Mucosa of rectum (tissue), 2 donors: ENCODE measurements around the gene PARD3.
"Not testable (repeated sequence)": the region's sequence is repeated elsewhere in the genome, so short reads cannot be mapped to it uniquely, and the experiment has no call there.

Source experiments
- H3K27ac ChIP-seq, 2 donors: one replicate each; pipeline ENCODE4 v1.7.0; 2013; ENCODE audit warnings: inconsistent platforms in 2 of 2, low read depth in 2 of 2, low read length in 2 of 2
- H3K27me3 ChIP-seq, 2 donors: one replicate each; pipeline ENCODE4 v1.7.0; 2013; ENCODE audit warnings: low read length in 2 of 2; ENCODE audit not compliant: control insufficient read depth in 2 of 2, insufficient read depth in 2 of 2
- H3K36me3 ChIP-seq, 2 donors: one replicate each; pipeline ENCODE4 v1.7.0; 2013; ENCODE audit warnings: low read length in 2 of 2; ENCODE audit not compliant: control insufficient read depth in 2 of 2, insufficient read depth in 2 of 2
- H3K4me1 ChIP-seq, 2 donors: one replicate each; pipeline ENCODE4 v1.7.0; 2013; ENCODE audit warnings: low read length in 2 of 2, mild to moderate bottlenecking in 1 of 2; ENCODE audit not compliant: control insufficient read depth in 2 of 2, insufficient read depth in 2 of 2
- H3K4me3 ChIP-seq, 2 donors: one replicate each; pipeline ENCODE4 v1.7.0; 2013; ENCODE audit warnings: low read length in 2 of 2
- H3K9ac ChIP-seq, 2 donors: one replicate each; pipeline ENCODE4 v1.7.0; 2013; ENCODE audit warnings: low read length in 2 of 2, low read depth in 1 of 2, mild to moderate bottlenecking in 1 of 2
- H3K9me3 ChIP-seq, 2 donors: one replicate each; pipeline ENCODE4 v1.7.0; 2013; ENCODE audit warnings: low read length in 2 of 2; ENCODE audit not compliant: control insufficient read depth in 2 of 2
- donor health status: healthy.
- donor health status: Normal muscosa, but diverticular disease.

PARD3 gene

GRCh38 chr10:34800624-34801023 is 14.5 kb downstream of the PARD3 start:
- H3K9me3 ChIP-seq, result no peaks in the 10 kb centered on the region
- no peak overlapping the region for H3K9ac ChIP-seq
- peaks cover 3 to 5% of the 10 kb centered on the region in 2 donors for H3K4me1 ChIP-seq
- H3K36me3 ChIP-seq, result no peaks in the 10 kb centered on the region
- no peak overlapping the region for H3K27ac ChIP-seq
- no peak overlapping the region for H3K4me3 ChIP-seq
- H3K27me3 ChIP-seq, result no peaks in the 10 kb centered on the region

- Histone ChIP-seq H3K4me3 (no peak overlapping the region), H3K4me1 (peaks cover 3 to 5% of the 10 kb centered on the region in 2 donors), H3K9ac (no peak overlapping the region), H3K27ac (no peak overlapping the region), H3K27me3 (no peaks in the 10 kb centered on the region), H3K36me3 (no peaks in the 10 kb centered on the region), H3K9me3 (no peaks in the 10 kb centered on the region)
These were observed 16.4 kb downstream of the PARD3 start for GRCh38 chr10:34798654-34799053.

DNA sequence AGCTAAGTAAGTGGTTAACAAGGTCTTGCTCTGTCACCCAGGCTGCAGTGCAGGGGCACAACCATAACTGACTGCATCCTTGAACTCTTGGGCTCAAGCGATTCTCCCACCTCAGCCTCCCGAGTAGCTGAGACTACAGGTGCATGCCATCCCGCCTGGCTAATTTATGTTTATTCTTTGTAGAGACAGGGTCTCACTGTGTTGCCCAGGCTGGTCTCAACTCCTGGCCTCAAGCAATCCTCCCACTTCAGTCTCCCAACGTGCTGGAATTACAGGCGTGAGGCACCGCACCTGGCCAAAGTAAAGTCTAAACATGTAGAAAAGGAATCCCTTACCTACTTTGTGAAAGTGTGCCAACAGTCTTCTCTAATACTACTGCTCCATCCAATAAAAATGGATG is 17.9 kb downstream of the PARD3 start:
- H3K36me3 ChIP-seq, result no peaks in the 10 kb centered on the region
- H3K27me3 ChIP-seq, result no peaks in the 10 kb centered on the region
- no peak overlapping the region for H3K4me3 ChIP-seq
- H3K9me3 ChIP-seq, result no peaks in the 10 kb centered on the region
- H3K4me1 ChIP-seq, result peaks cover 3 to 8% of the 10 kb centered on the region in 2 donors
- no peak overlapping the region for H3K9ac ChIP-seq
- H3K27ac ChIP-seq, result no peak overlapping the region

DNA sequence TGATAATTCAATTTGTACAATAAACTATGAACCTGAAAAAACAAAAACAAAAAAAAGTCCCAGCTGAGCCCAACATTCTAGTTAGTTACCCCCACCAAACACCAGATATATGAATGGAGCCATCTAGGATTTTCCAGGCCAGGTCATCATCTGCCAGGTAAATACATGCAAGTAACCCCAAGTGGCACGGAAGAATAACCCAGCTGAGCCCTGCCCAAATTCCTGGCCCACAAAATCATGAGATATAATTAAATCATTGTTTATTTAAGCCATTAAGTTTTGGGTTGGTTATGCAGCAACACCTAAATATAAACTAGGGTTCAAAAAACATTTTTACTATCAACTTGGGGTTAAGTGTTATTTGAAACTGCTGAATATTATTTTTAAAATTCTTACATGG is 19.0 kb downstream of the PARD3 start:
- Histone ChIP-seq H3K27me3 (no peaks in the 10 kb centered on the region), H3K9me3 (no peaks in the 10 kb centered on the region), H3K4me3 (no peak overlapping the region), H3K36me3 (no peaks in the 10 kb centered on the region), H3K4me1 (peaks cover 0 to 3% of the 10 kb centered on the region in 2 donors), H3K9ac (no peak overlapping the region), H3K27ac (no peak overlapping the region)

- Histone ChIP-seq H3K4me1 (peaks cover 2 to 5% of the 10 kb centered on the region in 2 donors), H3K27me3 (no peaks in the 10 kb centered on the region), H3K4me3 (no peak overlapping the region), H3K36me3 (no peaks in the 10 kb centered on the region), H3K27ac (no peak overlapping the region), H3K9me3 (no peaks in the 10 kb centered on the region), H3K9ac (no peak overlapping the region)
These were observed 19.8 kb downstream of the PARD3 start for GRCh38 chr10:34795334-34795733.

DNA sequence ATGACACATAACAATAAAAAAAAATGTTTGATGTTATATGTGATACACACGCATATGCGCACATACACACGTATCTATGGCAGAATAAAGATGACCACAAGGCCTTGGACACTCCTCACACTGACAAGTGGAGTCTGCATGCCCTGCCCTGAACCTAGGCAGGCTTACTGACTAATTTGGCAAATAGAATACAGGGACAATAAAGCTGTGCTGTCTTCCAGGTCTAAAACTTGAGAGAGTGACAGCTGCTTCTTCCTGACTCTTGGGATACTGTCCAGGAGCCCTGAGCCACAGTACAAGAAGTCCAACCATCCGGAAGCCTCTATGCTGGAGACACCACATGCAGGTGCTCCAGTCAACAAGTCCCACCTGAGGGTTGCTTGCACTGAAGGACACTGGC is 20.3 kb downstream of the PARD3 start:
- Histone ChIP-seq H3K4me1 (peaks cover 7 to 10% of the 10 kb centered on the region in 2 donors), H3K27me3 (no peaks in the 10 kb centered on the region), H3K9me3 (no peaks in the 10 kb centered on the region), H3K4me3 (no peak overlapping the region), H3K9ac (no peak overlapping the region), H3K27ac (no peak overlapping the region), H3K36me3 (no peaks in the 10 kb centered on the region)

DNA sequence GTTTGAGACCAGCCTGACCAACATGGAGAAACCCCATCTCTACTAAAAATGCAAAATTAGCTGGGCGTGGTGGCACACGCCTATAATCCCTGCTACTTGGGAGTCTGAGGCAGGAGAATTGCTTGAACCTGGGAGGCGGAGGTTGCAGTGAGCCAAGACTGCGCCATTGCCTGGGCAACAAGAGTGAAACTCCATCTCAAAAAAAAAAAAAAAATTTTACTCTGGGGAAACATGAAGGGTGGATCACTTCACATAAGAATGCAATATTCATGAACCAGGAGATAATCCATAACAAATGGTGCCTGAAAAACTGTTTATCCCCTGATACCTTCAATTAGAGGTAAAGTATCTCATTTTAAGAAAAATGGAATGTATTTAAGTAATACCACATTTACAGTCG is 21.5 kb downstream of the PARD3 start:
- H3K27ac ChIP-seq, H3K27me3 ChIP-seq, H3K36me3 ChIP-seq, H3K4me3 ChIP-seq, H3K9ac ChIP-seq, H3K9me3 ChIP-seq: not testable (repeated sequence)
- peaks cover 14 to 16% of the 10 kb centered on the region in 2 donors for H3K4me1 ChIP-seq

- Histone ChIP-seq H3K4me3 (no peak overlapping the region), H3K27ac (no peak overlapping the region), H3K4me1 (peaks cover 14 to 16% of the 10 kb centered on the region in 2 donors), H3K9me3 (no peaks in the 10 kb centered on the region), H3K36me3 (no peaks in the 10 kb centered on the region), H3K27me3 (no peaks in the 10 kb centered on the region), H3K9ac (no peak overlapping the region)
These were observed 22.2 kb downstream of the PARD3 start for GRCh38 chr10:34792881-34793280.

- H3K27me3 ChIP-seq, result no peaks in the 10 kb centered on the region
- no peak overlapping the region for H3K27ac ChIP-seq
- no peak overlapping the region for H3K4me3 ChIP-seq
- H3K9ac ChIP-seq, result no peak overlapping the region
- no peaks in the 10 kb centered on the region for H3K36me3 ChIP-seq
- no peaks in the 10 kb centered on the region for H3K9me3 ChIP-seq
- H3K4me1 ChIP-seq, result peaks cover 14 to 16% of the 10 kb centered on the region in 2 donors
These were observed 23.1 kb downstream of the PARD3 start for GRCh38 chr10:34791947-34792346.

GRCh38 chr10:34791228-34791627 is 23.9 kb downstream of the PARD3 start:
- H3K4me3 ChIP-seq, result no peak overlapping the region
- H3K9ac ChIP-seq, result no peak overlapping the region
- no peaks in the 10 kb centered on the region for H3K9me3 ChIP-seq
- H3K27ac ChIP-seq, result no peak overlapping the region
- no peaks in the 10 kb centered on the region for H3K36me3 ChIP-seq
- no peaks in the 10 kb centered on the region for H3K27me3 ChIP-seq
- peaks cover 14 to 16% of the 10 kb centered on the region in 2 donors for H3K4me1 ChIP-seq

DNA sequence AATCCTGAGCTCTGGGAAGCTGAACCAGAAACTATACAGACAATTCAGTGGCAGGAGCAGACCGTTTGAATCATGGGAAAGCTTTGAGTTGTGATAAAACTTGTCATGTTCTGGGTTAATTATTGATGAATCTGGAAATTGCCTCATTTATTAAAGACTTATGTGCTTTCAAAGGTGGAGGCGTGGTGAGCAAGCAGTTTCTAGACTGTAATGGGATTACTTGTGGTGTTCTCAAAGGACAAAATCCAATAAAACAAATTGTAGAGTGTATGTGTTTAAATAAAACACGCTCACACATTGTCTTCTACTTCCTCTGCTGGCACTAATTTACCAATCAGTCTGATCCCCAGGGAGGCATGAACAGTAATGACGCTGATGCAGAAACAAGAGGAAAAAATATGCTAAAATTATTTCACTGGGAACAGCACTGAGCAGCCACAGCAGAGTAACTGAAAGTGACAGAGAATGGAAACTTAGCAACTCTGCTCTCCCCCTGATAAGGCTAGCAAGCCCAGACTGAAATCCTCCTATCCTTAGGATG is 25.1 kb downstream of the PARD3 start:
- Histone ChIP-seq H3K9me3 (no peaks in the 10 kb centered on the region), H3K4me3 (no peak overlapping the region), H3K27me3 (no peaks in the 10 kb centered on the region), H3K27ac (peak overlapping the region; percentile 15 to 24), H3K36me3 (no peaks in the 10 kb centered on the region), H3K9ac (peak overlapping the region; percentile 1 to 5), H3K4me1 (peaks cover 14 to 16% of the 10 kb centered on the region in 2 donors)
